Natural killer cell (primary cell): ENCODE data around the gene ZGPAT. TPM values are rescaled to one million over a fixed set of nuclear protein-coding genes. Genes with fewer than 3 reads are reported as not detected.

ENCODE experiments used
- ATAC-seq, 3 donors: fragments of 150-1000 bp in 2 of 3; fragments of 200-7000 bp in 1 of 3; cut with Tn5 transposase; 1 replicate in 1 of 3; 2 replicates in 2 of 3; pipeline ENCODE4 v1.10.0; 2021; ENCODE audit warnings: mild to moderate bottlenecking in 2 of 3, moderate library complexity in 2 of 3
- DNase-seq, 2 donors: peaks; one replicate each; pipeline versions ENCODE4 v3.0.0 to v3.0.0-alpha.2; 2013 to 2021; ENCODE audit warnings: mixed read lengths in 1 of 2
- H3K27ac ChIP-seq: one replicate; pipeline ENCODE4 v1.5.1; 2013; ENCODE audit warnings: mild to moderate bottlenecking, low read length
- H3K27me3 ChIP-seq: one replicate; pipeline ENCODE4 v1.6.1; 2013; ENCODE audit warnings: low read length; ENCODE audit not compliant: control insufficient read depth, insufficient read depth
- H3K36me3 ChIP-seq: one replicate; pipeline ENCODE4 v1.6.1; 2013; ENCODE audit warnings: low read length; ENCODE audit not compliant: control insufficient read depth, insufficient read depth
- H3K4me1 ChIP-seq: one replicate; pipeline ENCODE4 v1.6.1; 2013; ENCODE audit warnings: low read length; ENCODE audit not compliant: control insufficient read depth, insufficient read depth
- H3K4me3 ChIP-seq: one replicate; pipeline ENCODE4 v1.5.1; 2013; ENCODE audit warnings: low read length
- H3K9me3 ChIP-seq: one replicate; pipeline ENCODE4 v1.6.1; 2013; ENCODE audit warnings: low read length; ENCODE audit not compliant: control insufficient read depth, insufficient read depth
- H3K27ac Mint-ChIP-seq, 2 donors: one replicate each; pipeline ENCODE4 v1.8.0; 2022; ENCODE audit warnings: mild to moderate bottlenecking in 2 of 2, mixed read lengths in 2 of 2, moderate library complexity in 1 of 2
- H3K27me3 Mint-ChIP-seq, 2 donors: one replicate each; pipeline ENCODE4 v1.8.0; 2022; ENCODE audit warnings: low read depth in 2 of 2, mixed read lengths in 2 of 2
- H3K36me3 Mint-ChIP-seq: one replicate; pipeline ENCODE4 v1.8.0; 2022; ENCODE audit warnings: mixed read lengths
- H3K4me1 Mint-ChIP-seq, 2 donors: one replicate each; pipeline ENCODE4 v1.8.0; 2022; ENCODE audit warnings: mixed read lengths in 2 of 2
- H3K4me3 Mint-ChIP-seq: one replicate; pipeline ENCODE4 v1.8.0; 2022; ENCODE audit warnings: mild to moderate bottlenecking, moderate library complexity, mixed read lengths
- H3K9me3 Mint-ChIP-seq, 2 donors: one replicate each; pipeline ENCODE4 v1.8.0; 2022; ENCODE audit warnings: mixed read lengths in 2 of 2
- WGBS: methylation state at CpG from one replicate; pipeline ENCODE4 v1.1.7; 2013; ENCODE audit warnings: missing lambda C conversion rate; ENCODE audit not compliant: insufficient coverage; 5-methylcytosine and 5-hydroxymethylcytosine counted together
- intact Hi-C: fragments of 100-400 bp; cut with micrococcal nuclease; formaldehyde crosslinking; loops from one replicate; pipeline ENCODE4 v1.14.2; 2022
- total RNA-seq, 4 donors: library from RNA; stranded (reverse); fragments of 120-200 nt in 1 of 4; gene quantifications; one replicate each; pipeline versions ENCODE4 v1.2.3 to v1.2.4, GENCODE V29; 2013 to 2022
- TF ChIP-seq, protein P1 (sequence below): fragments of 200-600 bp; IDR thresholded peaks from one replicate; pipeline ENCODE4 v1.8.0; 2022; ENCODE audit warnings: antibody characterized with exemption

ZGPAT gene
- total RNA-seq, 3 donors from 2014 or later (not counting 1 experiment from before 2014, with no cell fraction given) = 39.3 to 47.7 (median 46.1) TPM

DNA sequence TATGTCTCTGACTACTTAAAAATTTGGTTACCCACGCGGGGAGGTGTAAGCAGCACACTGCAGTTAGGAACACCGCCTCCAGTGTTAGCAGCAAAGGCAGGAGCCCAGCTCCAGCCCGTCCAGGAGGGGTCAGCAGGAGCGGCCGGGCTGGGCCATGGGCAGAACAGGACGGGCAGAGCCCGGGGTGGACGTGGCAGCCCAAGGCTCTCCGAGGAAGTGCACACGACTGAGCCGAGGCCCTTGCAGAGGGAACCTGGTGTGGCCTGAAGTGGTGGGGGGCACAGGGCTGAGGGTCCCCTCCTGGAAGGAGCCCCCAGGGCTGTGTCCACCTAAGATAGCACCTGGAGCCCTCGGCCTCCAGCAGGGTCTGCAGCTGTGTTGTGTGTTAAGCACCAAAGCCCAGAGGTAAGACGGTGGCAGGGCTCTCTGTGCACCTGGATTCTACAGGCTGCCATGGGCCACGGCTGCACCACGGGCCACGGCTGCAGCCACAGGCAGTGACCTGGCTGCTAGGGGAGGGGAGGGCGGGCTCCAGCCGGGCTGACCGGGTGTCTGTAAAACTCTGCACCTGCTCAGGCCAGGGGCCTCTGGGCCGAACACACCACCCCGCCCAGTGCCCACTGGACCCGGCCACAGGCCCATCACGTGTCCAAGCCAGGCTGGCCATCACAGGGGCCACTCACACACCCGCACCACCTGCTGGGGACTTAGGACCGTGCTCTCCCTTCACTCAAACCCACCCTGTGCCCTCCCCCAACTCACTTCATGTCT, 38.3 kb downstream of the ZGPAT start:
- Mint-ChIP-seq H3K36me3 (no peaks in the 10 kb centered on the region), H3K4me1 (peaks cover 0 to 6% of the 10 kb centered on the region in 2 donors), H3K27me3 (no peaks in the 10 kb centered on the region), H3K4me3 (no peak overlapping the region), H3K27ac (no peak overlapping the region), H3K9me3 (no peaks in the 10 kb centered on the region)
- H3K36me3 ChIP-seq = peaks cover 11% of the 10 kb centered on the region
- H3K27ac ChIP-seq = no peak overlapping the region
- 90% methylated on average over 26 of the region's 26 CpGs for WGBS
- intact Hi-C loops = no loop called here
- H3K27me3 ChIP-seq = no peaks in the 10 kb centered on the region
- no peak for DNase-seq
- ATAC-seq = no peak
- TF ChIP-seq, protein P1, sequence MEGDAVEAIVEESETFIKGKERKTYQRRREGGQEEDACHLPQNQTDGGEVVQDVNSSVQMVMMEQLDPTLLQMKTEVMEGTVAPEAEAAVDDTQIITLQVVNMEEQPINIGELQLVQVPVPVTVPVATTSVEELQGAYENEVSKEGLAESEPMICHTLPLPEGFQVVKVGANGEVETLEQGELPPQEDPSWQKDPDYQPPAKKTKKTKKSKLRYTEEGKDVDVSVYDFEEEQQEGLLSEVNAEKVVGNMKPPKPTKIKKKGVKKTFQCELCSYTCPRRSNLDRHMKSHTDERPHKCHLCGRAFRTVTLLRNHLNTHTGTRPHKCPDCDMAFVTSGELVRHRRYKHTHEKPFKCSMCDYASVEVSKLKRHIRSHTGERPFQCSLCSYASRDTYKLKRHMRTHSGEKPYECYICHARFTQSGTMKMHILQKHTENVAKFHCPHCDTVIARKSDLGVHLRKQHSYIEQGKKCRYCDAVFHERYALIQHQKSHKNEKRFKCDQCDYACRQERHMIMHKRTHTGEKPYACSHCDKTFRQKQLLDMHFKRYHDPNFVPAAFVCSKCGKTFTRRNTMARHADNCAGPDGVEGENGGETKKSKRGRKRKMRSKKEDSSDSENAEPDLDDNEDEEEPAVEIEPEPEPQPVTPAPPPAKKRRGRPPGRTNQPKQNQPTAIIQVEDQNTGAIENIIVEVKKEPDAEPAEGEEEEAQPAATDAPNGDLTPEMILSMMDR = no peak
- H3K4me3 ChIP-seq = no peak overlapping the region
- peaks cover 22% of the 10 kb centered on the region for H3K4me1 ChIP-seq
- H3K9me3 ChIP-seq = no peaks in the 10 kb centered on the region

DNA sequence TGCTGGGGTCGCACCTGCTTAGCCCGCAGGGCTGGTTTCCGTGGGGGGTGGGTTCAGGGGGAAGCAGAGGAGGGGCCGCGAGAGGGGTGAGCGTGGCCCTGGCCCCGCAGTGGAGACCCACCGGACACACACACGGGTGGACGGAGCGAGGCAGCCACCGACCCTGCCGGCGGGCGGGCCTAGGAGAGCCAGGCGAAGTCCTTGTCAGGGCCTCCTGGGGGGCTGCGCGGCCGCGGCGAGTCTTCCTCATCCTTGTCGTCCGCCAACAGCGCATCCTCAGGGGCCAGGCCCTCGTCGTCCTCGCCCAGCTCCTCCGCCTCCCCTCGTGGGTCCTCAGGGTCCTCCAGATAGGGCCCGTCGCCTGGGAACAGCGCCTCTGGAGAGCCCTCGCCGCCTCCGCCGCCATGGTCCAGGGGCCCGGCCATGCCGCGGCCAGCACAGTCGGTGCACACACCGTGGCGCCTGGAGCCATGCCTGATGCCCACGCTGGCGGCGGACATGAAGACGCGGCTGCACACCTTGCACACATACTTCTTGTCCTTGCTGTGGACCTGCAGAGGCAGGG, 39.0 kb downstream of the ZGPAT start:
- ATAC-seq = no peak
- no peak overlapping the region for H3K27ac Mint-ChIP-seq
- 95% methylated on average over 47 of the region's 47 CpGs for WGBS
- intact Hi-C loops = no loop called here
- Histone ChIP-seq H3K36me3 (peaks cover 6% of the 10 kb centered on the region), H3K27me3 (no peaks in the 10 kb centered on the region), H3K9me3 (no peaks in the 10 kb centered on the region), H3K4me3 (no peak overlapping the region), H3K27ac (no peak overlapping the region), H3K4me1 (peaks cover 23% of the 10 kb centered on the region)
- H3K4me3 Mint-ChIP-seq = no peak overlapping the region
- H3K36me3 Mint-ChIP-seq = no peaks in the 10 kb centered on the region
- DNase-seq = no peak
- H3K9me3 Mint-ChIP-seq = no peaks in the 10 kb centered on the region
- H3K27me3 Mint-ChIP-seq = no peaks in the 10 kb centered on the region
- peaks cover 0 to 6% of the 10 kb centered on the region in 2 donors for H3K4me1 Mint-ChIP-seq
- TF ChIP-seq, protein P1 = no peak

DNA sequence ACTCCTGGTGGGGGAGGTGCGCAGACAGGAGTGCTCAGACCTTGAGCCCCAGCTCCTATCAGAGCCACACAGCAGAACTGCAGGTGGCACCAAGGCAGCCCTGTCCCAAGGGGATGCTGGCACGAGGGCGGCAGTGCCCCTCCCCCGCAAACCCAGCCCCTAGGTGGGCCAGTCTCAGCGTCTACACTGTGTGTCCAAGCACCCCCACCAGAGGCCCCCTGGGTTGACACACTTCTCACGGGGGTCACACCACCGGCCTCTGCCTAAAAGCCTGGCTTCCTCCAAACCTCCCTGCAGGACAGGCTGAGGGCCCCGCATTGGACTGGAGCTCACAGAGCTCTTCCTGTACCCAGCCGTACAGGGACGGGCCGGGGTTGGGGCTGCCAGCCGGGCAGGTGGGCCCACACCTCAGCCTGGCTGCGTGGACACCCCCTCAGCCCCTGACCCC, 39.8 kb downstream of the ZGPAT start:
- Mint-ChIP-seq H3K4me1 (peaks cover 0 to 9% of the 10 kb centered on the region in 2 donors), H3K4me3 (no peak overlapping the region), H3K27me3 (no peaks in the 10 kb centered on the region), H3K27ac (no peak overlapping the region), H3K9me3 (no peaks in the 10 kb centered on the region), H3K36me3 (no peaks in the 10 kb centered on the region)
- TF ChIP-seq, protein P1 = no peak
- H3K4me3 ChIP-seq = no peak overlapping the region
- intact Hi-C loops = no loop called here
- H3K9me3 ChIP-seq = no peaks in the 10 kb centered on the region
- H3K27ac ChIP-seq = no peak overlapping the region
- 88% methylated on average over 13 of the region's 13 CpGs for WGBS
- no peak for DNase-seq
- H3K36me3 ChIP-seq = peaks cover 2% of the 10 kb centered on the region
- ATAC-seq = no peak
- H3K4me1 ChIP-seq = peaks cover 25% of the 10 kb centered on the region
- no peaks in the 10 kb centered on the region for H3K27me3 ChIP-seq
